SK-N-SH (cell line): ENCODE data around the gene PDE10A. TPM values are rescaled to one million over a fixed set of nuclear protein-coding genes. Genes with fewer than 3 reads are reported as not detected.

Source experiments
- CTCF ChIA-PET: fragments of 300-600, 350-600 bp; formaldehyde crosslinking; extraction: SDS; loops from one replicate; lab custom pipeline; 2021; lab: Yijun Ruan, JAX
- POLR2A ChIA-PET: fragments of 350-600 bp; sonication (Branson Sonifier 250); formaldehyde crosslinking; extraction: SDS; loops from one replicate; lab custom pipeline; 2020; ENCODE audit warnings: antibody characterized with exemption, inconsistent platforms; lab: Yijun Ruan, JAX
- DNase-seq: peaks from one replicate; pipeline ENCODE4 v3.0.0; 2012
- H2AFZ ChIP-seq: fragments of 200-600 bp; sonication (generic); 2 replicates; pipeline ENCODE4 v1.8.1; 2016; ENCODE audit warnings: antibody characterized with exemption, mild to moderate bottlenecking, low read depth
- H3F3A ChIP-seq: fragments of 200-600 bp; sonication (generic); replicated peaks from 2 replicates; pipeline ENCODE3; 2016; ENCODE audit warnings: antibody characterized with exemption, mild to moderate bottlenecking; ENCODE audit not compliant: insufficient read depth
- H3K27ac ChIP-seq, 2 experiments: fragments of 200-500 bp in 1 of 2; fragments of 200-600 bp in 1 of 2; sonication (Bioruptor generic) in 1 of 2; sonication (generic), shearing (Covaris generic) in 1 of 2; 2 replicates each; pipeline versions ENCODE4 v1.5.1 to v1.6.1; 2014 to 2016; ENCODE audit warnings: low read depth in 2 of 2, inconsistent platforms in 1 of 2, low read length in 1 of 2, mild to moderate bottlenecking in 1 of 2, mixed read lengths in 1 of 2
- H3K27me3 ChIP-seq: fragments of 200-600 bp; sonication (generic), shearing (Covaris generic); 2 replicates; pipeline ENCODE4 v1.6.1; 2016; ENCODE audit warnings: mixed run types; ENCODE audit not compliant: insufficient read depth
- H3K36me3 ChIP-seq, 2 experiments: fragments of 200-500 bp in 1 of 2; fragments of 200-600 bp in 1 of 2; sonication (Bioruptor generic) in 1 of 2; sonication (generic) in 1 of 2; replicated peaks in 1 of 2; 2 replicates each; pipeline versions ENCODE3 to v1.5.1; 2014 to 2016; ENCODE audit warnings: low read length in 1 of 2, mild to moderate bottlenecking in 1 of 2; ENCODE audit not compliant: insufficient read depth in 2 of 2, control insufficient read depth in 1 of 2
- H3K4me1 ChIP-seq, 2 experiments: fragments of 200-500 bp in 1 of 2; fragments of 200-600 bp in 1 of 2; sonication (Bioruptor generic) in 1 of 2; sonication (generic), shearing (Covaris generic) in 1 of 2; 2 replicates each; pipeline versions ENCODE4 v1.5.1 to v1.6.1; 2014 to 2016; ENCODE audit warnings: low read depth in 1 of 2, low read length in 1 of 2, mixed run types in 1 of 2; ENCODE audit not compliant: insufficient read depth in 2 of 2, control insufficient read depth in 1 of 2
- H3K4me2 ChIP-seq: fragments of 200-600 bp; sonication (generic), shearing (Covaris generic); 2 replicates; pipeline ENCODE4 v1.6.1; 2017; ENCODE audit warnings: mixed run types
- H3K4me3 ChIP-seq, 2 experiments: fragments of 200-500 bp in 1 of 2; fragments of 200-600 bp in 1 of 2; sonication (Bioruptor generic) in 1 of 2; sonication (generic), shearing (Covaris generic) in 1 of 2; 2 replicates each; pipeline versions ENCODE4 v1.5.1 to v1.8.1; 2014 to 2016; ENCODE audit warnings: low read depth in 2 of 2, inconsistent platforms in 1 of 2, low read length in 1 of 2, mild to moderate bottlenecking in 1 of 2, mixed read lengths in 1 of 2, moderate library complexity in 1 of 2
- H3K79me2 ChIP-seq: fragments of 200-600 bp; sonication (generic); 2 replicates; pipeline ENCODE4 v1.8.1; 2017; ENCODE audit warnings: mild to moderate bottlenecking; ENCODE audit not compliant: insufficient read depth
- H3K9ac ChIP-seq: fragments of 200-600 bp; sonication (generic); 2 replicates; pipeline ENCODE4 v1.6.1; 2017; ENCODE audit warnings: mixed run types
- H3K9me2 ChIP-seq: fragments of 200-600 bp; sonication (generic); 2 replicates; pipeline ENCODE4 v1.6.1; 2017; ENCODE audit warnings: mixed run types
- H3K9me3 ChIP-seq: fragments of 200-600 bp; sonication (generic); 2 replicates; pipeline ENCODE4 v1.6.1; 2017; ENCODE audit warnings: mixed run types, mild to moderate bottlenecking, moderate library complexity
- H4K20me1 ChIP-seq: fragments of 200-600 bp; sonication (generic); 2 replicates; pipeline ENCODE4 v1.6.1; 2017; ENCODE audit warnings: mild to moderate bottlenecking, mixed run types; ENCODE audit not compliant: insufficient read depth
- CHD2 ChIP-seq: fragments of 150-350 bp; IDR thresholded peaks from 2 replicates; pipeline ENCODE4 v1.6.1; 2018; ENCODE audit warnings: low read length; ENCODE audit not compliant: partially characterized antibody
- CTCF ChIP-seq: fragments of 200-600 bp; sonication (generic); IDR thresholded peaks from 2 replicates; pipeline ENCODE4 v1.6.1; 2017; ENCODE audit warnings: antibody characterized with exemption, mild to moderate bottlenecking, moderate library complexity
- ELF1 ChIP-seq: IDR thresholded peaks from 2 replicates; pipeline ENCODE4 v1.4.0; 2012
- EP300 ChIP-seq, 2 experiments: IDR thresholded peaks; 2 replicates each; pipeline versions ENCODE4 v1.4.0 to v1.6.1; 2012; ENCODE audit warnings: borderline replicate concordance in 1 of 2, low read depth in 1 of 2, low read length in 1 of 2
- EZH2phosphoT487 ChIP-seq: fragments of 200-600 bp; sonication (generic); IDR thresholded peaks from 2 replicates; pipeline ENCODE4 v1.6.1; 2017; ENCODE audit warnings: low read depth, mixed run types, mild to moderate bottlenecking, antibody characterized with exemption, moderate library complexity, borderline replicate concordance
- FOSL2 ChIP-seq: IDR thresholded peaks from 2 replicates; pipeline ENCODE4 v1.4.0; 2012; ENCODE audit warnings: low read depth, mild to moderate bottlenecking, moderate library complexity, borderline replicate concordance
- FOXJ3 ChIP-seq: sonication (generic); formaldehyde crosslinking; IDR thresholded peaks from 2 replicates; pipeline ENCODE4 v1.5.1; 2020; ENCODE audit warnings: mild to moderate bottlenecking, missing genetic modification reagents
- FOXM1 ChIP-seq: IDR thresholded peaks from 2 replicates; pipeline ENCODE4 v1.4.0; 2012; ENCODE audit warnings: low read depth, mild to moderate bottlenecking
- GABPA ChIP-seq: IDR thresholded peaks from 2 replicates; pipeline ENCODE4 v1.4.0; 2012; ENCODE audit warnings: low read depth, mild to moderate bottlenecking
- JUND ChIP-seq: IDR thresholded peaks from 2 replicates; pipeline ENCODE4 v1.4.0; 2012
- MAX ChIP-seq: IDR thresholded peaks from 2 replicates; pipeline ENCODE4 v1.4.0; 2012; ENCODE audit warnings: low read depth
- MXI1 ChIP-seq: IDR thresholded peaks from 2 replicates; pipeline ENCODE4 v1.6.1; 2012; ENCODE audit warnings: mild to moderate bottlenecking, low read depth, low read length, improper control_type of control experiment
- NFIC ChIP-seq: IDR thresholded peaks from 2 replicates; pipeline ENCODE4 v1.4.0; 2012; ENCODE audit warnings: borderline replicate concordance
- NRF1 ChIP-seq: IDR thresholded peaks from 2 replicates; pipeline ENCODE4 v1.6.1; 2012; ENCODE audit warnings: low read depth, mild to moderate bottlenecking, low read length
- RXRA ChIP-seq: IDR thresholded peaks from 2 replicates; pipeline ENCODE4 v1.4.0; 2012; ENCODE audit warnings: low read depth, mild to moderate bottlenecking, borderline replicate concordance
- SIN3A ChIP-seq: IDR thresholded peaks from 2 replicates; pipeline ENCODE4 v1.6.1; 2012; ENCODE audit warnings: low read depth, mild to moderate bottlenecking, low read length, moderate library complexity, borderline replicate concordance
- TAF1 ChIP-seq: IDR thresholded peaks from 2 replicates; pipeline ENCODE4 v1.6.1; 2012; ENCODE audit warnings: low read depth, mild to moderate bottlenecking, low read length, moderate library complexity, borderline replicate concordance
- TCF12 ChIP-seq: IDR thresholded peaks from 2 replicates; pipeline ENCODE4 v1.4.0; 2012
- TEAD4 ChIP-seq: IDR thresholded peaks from 2 replicates; pipeline ENCODE4 v1.4.0; 2012; ENCODE audit warnings: mild to moderate bottlenecking, borderline replicate concordance; ENCODE audit not compliant: insufficient read depth
- USF2 ChIP-seq: fragments of 150-350 bp; IDR thresholded peaks from 2 replicates; pipeline ENCODE4 v1.6.1; 2017; ENCODE audit warnings: antibody characterized with exemption, low read length, low read depth, borderline replicate concordance
- YY1 ChIP-seq: IDR thresholded peaks from 2 replicates; pipeline ENCODE4 v1.4.0; 2012; ENCODE audit warnings: low read depth, mild to moderate bottlenecking
- WGBS: methylation state at CpG from one replicate; pipeline ENCODE4 v1.1.6; 2017; ENCODE audit warnings: low lambda C conversion rate; 5-methylcytosine and 5-hydroxymethylcytosine counted together
- polyA plus RNA-seq, 3 experiments: library from polyadenylated mRNA; depleted of rRNA; stranded (reverse); fragments of >200 nt; gene quantifications; 2 replicates each; pipeline ENCODE4 v1.2.3, GENCODE V29; 2012

Gene PDE10A
- polyA plus RNA-seq, 1 of the 3 experiments (the other 2 are of a cell fraction), result 0.43 TPM

- H3K4me2 ChIP-seq, result no peak overlapping the region
- no peaks in the 10 kb centered on the region for H3F3A ChIP-seq
- H4K20me1 ChIP-seq, result no peaks in the 10 kb centered on the region
- WGBS, result 68% methylated on average over 11 of the region's 11 CpGs
- no peaks in the 10 kb centered on the region for H3K36me3 ChIP-seq
- H3K4me3 ChIP-seq, result no peak overlapping the region
- TF ChIP-seq FOXM1, result no peak
- no peak for TF ChIP-seq FOSL2
- no peak for TF ChIP-seq ELF1
- no peak for TF ChIP-seq TEAD4
- TF ChIP-seq EP300 (IDR thresholded peaks at IDR 0.05; ENCODE audit: borderline replicate concordance in 1 of 2, low read depth in 1 of 2, low read length in 1 of 2), result no peak
- TF ChIP-seq CTCF, result no peak
- no peak for TF ChIP-seq USF2
- TF ChIP-seq GABPA, result no peak
- no peak for TF ChIP-seq MXI1
- no peak for TF ChIP-seq EZH2phosphoT487
- no peak for TF ChIP-seq FOXJ3 (CRISPR knock-in tag)
- no peak for TF ChIP-seq SIN3A
- H3K9me3 ChIP-seq, result no peaks in the 10 kb centered on the region
- H3K9ac ChIP-seq, result no peak overlapping the region
- H3K4me1 ChIP-seq, result no peaks in the 10 kb centered on the region
- DNase-seq, result no peak
- ChIA-PET POLR2A (no interaction called here), CTCF (no interaction called here)
- H3K79me2 ChIP-seq, result no peaks in the 10 kb centered on the region
- H3K27ac ChIP-seq, result no peak overlapping the region
- no peaks in the 10 kb centered on the region for H3K27me3 ChIP-seq
- no peak overlapping the region for H2AFZ ChIP-seq
- H3K9me2 ChIP-seq, result no peaks in the 10 kb centered on the region
Observed at GRCh38 chr6:165701564-165702354, 38.7 kb upstream of the PDE10A start.

DNA sequence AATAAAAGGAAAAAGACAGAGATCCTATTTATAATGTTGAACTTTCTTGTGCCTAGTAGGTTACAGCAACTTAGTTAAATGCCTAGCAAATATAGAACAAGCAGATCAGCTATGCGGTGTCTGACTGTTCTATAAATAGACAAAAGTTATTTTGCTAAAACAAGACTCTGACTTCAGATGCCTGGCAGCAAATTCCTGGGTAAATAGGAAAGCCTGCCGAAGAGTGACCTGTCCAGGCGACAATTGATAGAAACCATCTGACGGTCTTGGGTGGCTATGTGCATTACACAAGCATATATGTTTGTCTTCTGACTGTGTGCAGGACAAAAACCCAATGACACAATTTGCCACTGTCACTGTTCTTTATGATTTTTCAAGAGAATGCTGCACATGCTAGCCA, 38.0 kb upstream of the PDE10A start:
- Histone ChIP-seq H3K9me3 (no peaks in the 10 kb centered on the region), H3K9me2 (no peaks in the 10 kb centered on the region), H3K4me1 (no peaks in the 10 kb centered on the region), H2AFZ (no peak overlapping the region), H3K27ac (no peak overlapping the region), H3K9ac (no peak overlapping the region), H3F3A (no peaks in the 10 kb centered on the region), H3K4me2 (no peak overlapping the region), H4K20me1 (no peaks in the 10 kb centered on the region), H3K36me3 (no peaks in the 10 kb centered on the region), H3K4me3 (no peak overlapping the region), H3K27me3 (no peaks in the 10 kb centered on the region), H3K79me2 (no peaks in the 10 kb centered on the region)
- ChIA-PET CTCF (no interaction called here), POLR2A (no interaction called here)
- no peak for DNase-seq
- TF ChIP-seq EP300 (IDR thresholded peaks at IDR 0.05; ENCODE audit: borderline replicate concordance in 1 of 2, low read depth in 1 of 2, low read length in 1 of 2) (no peak), NFIC (no peak), CHD2 (no peak), JUND (no peak), NRF1 (no peak), SIN3A (no peak), MXI1 (no peak), TAF1 (no peak), YY1 (no peak), RXRA (no peak), CTCF (no peak), MAX (no peak), GABPA (no peak), TCF12 (no peak), FOSL2 (no peak), FOXJ3 (CRISPR knock-in tag) (no peak), TEAD4 (no peak)
- WGBS, result 39% methylated on average over 4 of the region's 4 CpGs
